ENCODE results near the gene STK36. TPM values are rescaled to one million over a fixed set of nuclear protein-coding genes. Genes with fewer than 3 reads are reported as not detected.
"Not testable (repeated sequence)": the region's sequence is repeated elsewhere in the genome, so short reads cannot be mapped to it uniquely, and the experiment has no call there.

The STK36 gene
- total RNA-seq, 2 experiments from 2014 or later, result 9.8 to 12.7 TPM

DNA sequence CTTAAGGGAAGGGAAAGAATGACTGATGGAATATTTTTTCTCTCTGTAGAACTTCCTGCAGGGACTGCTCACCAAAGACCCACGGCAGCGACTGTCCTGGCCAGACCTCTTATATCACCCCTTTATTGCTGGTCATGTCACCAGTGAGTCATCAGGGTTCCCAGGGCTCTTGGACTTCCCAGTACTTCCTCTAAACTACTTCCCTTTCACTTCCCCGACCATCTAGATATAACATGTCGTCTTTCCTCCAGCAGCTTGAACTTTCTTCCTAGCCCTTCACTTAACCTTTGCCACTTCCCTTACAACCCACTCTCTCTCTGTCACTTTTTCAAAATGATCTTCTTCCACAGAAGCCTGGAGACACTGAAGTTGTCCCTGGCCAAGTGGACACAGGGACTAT lies 7.2 kb downstream of the STK36 start:
- Histone ChIP-seq H3K9me3 (ENCODE audit: control insufficient read depth in 1 of 2, insufficient read depth in 1 of 2, low read length in 2 of 2) (no peaks in the 10 kb centered on the region), H3K4me1 (ENCODE audit: insufficient read depth, low read length) (no peaks in the 10 kb centered on the region), H3K27ac (ENCODE audit: low read depth in 1 of 2, low read length in 2 of 2) (no peak overlapping the region), H3K4me3 (ENCODE audit: low read length) (no peak overlapping the region), H3K36me3 (ENCODE audit: insufficient read depth, low read length) (peaks cover 4% of the 10 kb centered on the region), H3K27me3 (ENCODE audit: control insufficient read depth in 1 of 2, insufficient read depth in 2 of 2, low read length in 2 of 2) (no peaks in the 10 kb centered on the region)
- intact Hi-C loops (cut with DNase I, micrococcal nuclease), result no loop called here
- TF ChIP-seq, protein P1, sequence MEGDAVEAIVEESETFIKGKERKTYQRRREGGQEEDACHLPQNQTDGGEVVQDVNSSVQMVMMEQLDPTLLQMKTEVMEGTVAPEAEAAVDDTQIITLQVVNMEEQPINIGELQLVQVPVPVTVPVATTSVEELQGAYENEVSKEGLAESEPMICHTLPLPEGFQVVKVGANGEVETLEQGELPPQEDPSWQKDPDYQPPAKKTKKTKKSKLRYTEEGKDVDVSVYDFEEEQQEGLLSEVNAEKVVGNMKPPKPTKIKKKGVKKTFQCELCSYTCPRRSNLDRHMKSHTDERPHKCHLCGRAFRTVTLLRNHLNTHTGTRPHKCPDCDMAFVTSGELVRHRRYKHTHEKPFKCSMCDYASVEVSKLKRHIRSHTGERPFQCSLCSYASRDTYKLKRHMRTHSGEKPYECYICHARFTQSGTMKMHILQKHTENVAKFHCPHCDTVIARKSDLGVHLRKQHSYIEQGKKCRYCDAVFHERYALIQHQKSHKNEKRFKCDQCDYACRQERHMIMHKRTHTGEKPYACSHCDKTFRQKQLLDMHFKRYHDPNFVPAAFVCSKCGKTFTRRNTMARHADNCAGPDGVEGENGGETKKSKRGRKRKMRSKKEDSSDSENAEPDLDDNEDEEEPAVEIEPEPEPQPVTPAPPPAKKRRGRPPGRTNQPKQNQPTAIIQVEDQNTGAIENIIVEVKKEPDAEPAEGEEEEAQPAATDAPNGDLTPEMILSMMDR (IDR thresholded peaks at IDR 0.05), result no peak
- Mint-ChIP-seq H3K27ac (no peak overlapping the region), H3K27me3 (no peaks in the 10 kb centered on the region), H3K4me1 (ENCODE audit: low read depth) (no peaks in the 10 kb centered on the region), H3K9me3 (no peaks in the 10 kb centered on the region), H3K36me3 (ENCODE audit: low read depth) (peaks cover 20% of the 10 kb centered on the region), H3K4me3 (no peak overlapping the region)
- ATAC-seq (ENCODE audit: poor library complexity) (no peak), DNase-seq (peak in 2 of 14 experiments; percentile 58 to 71)
- CTCF ChIA-PET, result no interaction called here
- POLR2A ChIA-PET, result no interaction called here

DNA sequence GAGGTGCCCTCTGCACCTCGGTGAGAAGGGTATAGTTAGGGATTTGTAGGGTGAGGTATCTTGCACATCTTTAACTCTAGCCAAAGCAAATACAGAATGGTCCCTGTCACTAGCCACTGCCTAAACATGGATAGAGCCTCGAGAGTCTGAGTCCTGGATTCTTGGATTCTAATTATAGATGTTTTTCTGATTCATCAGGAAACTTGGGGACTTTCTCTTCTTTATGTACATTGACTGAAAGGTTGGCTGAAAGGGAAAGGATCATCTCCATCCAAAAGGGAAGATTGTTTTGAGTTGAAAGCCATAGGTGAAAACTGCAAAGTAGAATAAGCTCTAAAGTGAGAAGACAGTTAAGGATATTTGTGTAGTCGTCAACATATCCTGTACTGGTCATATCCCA lies 8.2 kb downstream of the STK36 start:
- Histone ChIP-seq H3K36me3 (ENCODE audit: insufficient read depth, low read length) (peaks cover 4% of the 10 kb centered on the region), H3K27me3 (ENCODE audit: control insufficient read depth in 1 of 2, insufficient read depth in 2 of 2, low read length in 2 of 2) (no peaks in the 10 kb centered on the region), H3K4me3 (ENCODE audit: low read length) (no peak overlapping the region), H3K9me3 (ENCODE audit: control insufficient read depth in 1 of 2, insufficient read depth in 1 of 2, low read length in 2 of 2) (no peaks in the 10 kb centered on the region), H3K27ac (ENCODE audit: low read depth in 1 of 2, low read length in 2 of 2) (no peak overlapping the region), H3K4me1 (ENCODE audit: insufficient read depth, low read length) (no peaks in the 10 kb centered on the region)
- intact Hi-C loops (cut with DNase I, micrococcal nuclease), result no loop called here
- no peak overlapping the region for H3K27ac Mint-ChIP-seq
- no peak overlapping the region for H3K4me3 Mint-ChIP-seq
- no peaks in the 10 kb centered on the region for H3K4me1 Mint-ChIP-seq (ENCODE audit: low read depth)
- DNase-seq (no peak), ATAC-seq (ENCODE audit: poor library complexity) (no peak)
- CTCF ChIA-PET, result no interaction called here
- H3K9me3 Mint-ChIP-seq, result no peaks in the 10 kb centered on the region
- POLR2A ChIA-PET, result no interaction called here
- no peaks in the 10 kb centered on the region for H3K27me3 Mint-ChIP-seq
- H3K36me3 Mint-ChIP-seq (ENCODE audit: low read depth), result peaks cover 20% of the 10 kb centered on the region
- TF ChIP-seq, protein P1 (IDR thresholded peaks at IDR 0.05), result no peak

DNA sequence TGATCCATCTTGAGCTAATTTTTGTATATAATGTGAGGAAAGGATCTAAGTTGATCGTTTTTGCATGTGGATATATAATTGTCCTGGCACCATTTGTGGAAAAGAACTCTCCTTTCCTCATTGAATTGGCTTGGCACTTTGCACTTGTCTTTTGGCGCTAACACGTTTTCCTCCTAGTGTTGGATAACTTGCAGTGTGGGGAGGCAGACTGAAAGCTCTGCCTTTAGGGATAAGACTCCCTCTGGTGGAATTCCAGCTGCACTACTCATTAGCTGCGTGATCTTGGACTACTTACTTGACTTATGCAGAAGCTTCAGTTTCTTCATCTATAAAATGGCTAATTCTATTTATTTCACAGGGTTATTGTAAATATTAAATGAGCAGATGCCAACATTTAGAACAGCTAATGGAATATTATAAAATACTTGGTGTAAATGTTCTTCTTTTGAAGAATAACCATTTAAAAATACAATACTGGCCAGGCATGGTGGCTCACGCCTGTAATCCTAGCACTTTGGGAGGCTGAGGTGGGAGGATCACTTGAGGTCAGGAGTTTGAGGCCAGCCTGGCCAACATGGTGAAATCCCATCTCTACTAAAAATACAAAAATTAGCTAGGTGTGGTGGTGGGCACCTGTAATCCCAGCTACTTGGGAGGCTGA lies 15.6 kb downstream of the STK36 start:
- H3K4me1 Mint-ChIP-seq (ENCODE audit: low read depth); H3K36me3 ChIP-seq (ENCODE audit: insufficient read depth, low read length); H3K27ac ChIP-seq (ENCODE audit: low read depth in 1 of 2, low read length in 2 of 2); H3K27me3 Mint-ChIP-seq; H3K4me1 ChIP-seq (ENCODE audit: insufficient read depth, low read length); H3K27me3 ChIP-seq (ENCODE audit: control insufficient read depth in 1 of 2, insufficient read depth in 2 of 2, low read length in 2 of 2); H3K9me3 ChIP-seq (ENCODE audit: control insufficient read depth in 1 of 2, insufficient read depth in 1 of 2, low read length in 2 of 2); H3K27ac Mint-ChIP-seq; H3K4me3 ChIP-seq (ENCODE audit: low read length); H3K4me3 Mint-ChIP-seq; H3K36me3 Mint-ChIP-seq (ENCODE audit: low read depth); H3K9me3 Mint-ChIP-seq; intact Hi-C loops (cut with DNase I, micrococcal nuclease): not testable (repeated sequence)
- ATAC-seq (ENCODE audit: poor library complexity), result peak; percentile 92
- ChIA-PET POLR2A (interaction anchor here (0.7 to 1.7 kb wide), 3 partner anchors 16 to 593 kb away, joined by 3 to 13 read pairs (median 3); partner anchors contain the start of genes BCS1L, RNF25, STK36 and ZNF142), CTCF (interaction anchor here (1.0 to 1.4 kb wide), 4 partner anchors 20 to 160 kb away, joined by 3 to 7 read pairs (median 6); partner anchors contain the start of genes BCS1L, TTLL4 and ZNF142)
- TF ChIP-seq, protein P1 (IDR thresholded peaks at IDR 0.05), result peak; percentile 71
- DNase-seq, result peak in 7 of 14 experiments; percentile 8 to 70 (median 30)
